Stimulated activated CD4-positive, alpha-beta T cell treated with anti-CD3 and anti-CD28 coated beads, Interleukin-1b, Interleukin-23, amount 100 ng/mL, for 24 hours (primary cell): ENCODE data around the gene EIF4EBP2.

Experiments used
- DNase-seq, 4 experiments: peaks; one replicate each; pipeline ENCODE4 v3.0.0-alpha.2; 2020; ENCODE audit warnings: low read depth in 4 of 4, low spot score in 1 of 4

Gene EIF4EBP2

GRCh38 chr10:70432101-70432500 is 28.2 kb downstream of the EIF4EBP2 start:
- no peak for DNase-seq

GRCh38 chr10:70432561-70433263 is 28.8 kb downstream of the EIF4EBP2 start:
- no peak for DNase-seq

- DNase-seq, result no peak
These were observed 29.8 kb downstream of the EIF4EBP2 start for GRCh38 chr10:70433581-70434280.

- DNase-seq, result no peak
These were observed 31.5 kb downstream of the EIF4EBP2 start for GRCh38 chr10:70435241-70436085.

GRCh38 chr10:70437721-70438120 is 33.8 kb downstream of the EIF4EBP2 start:
- no peak for DNase-seq

- no peak for DNase-seq
These were observed 36.6 kb downstream of the EIF4EBP2 start for GRCh38 chr10:70440296-70441160.

GRCh38 chr10:70441161-70441894 is 37.4 kb downstream of the EIF4EBP2 start, which contains the start of gene NODAL:
TSS of gene NODAL (minus strand) at chr10:70441681. CDS start at chr10:70441667, 14 bp downstream.
- no peak for DNase-seq

- no peak for DNase-seq
These were observed 38.0 kb downstream of the EIF4EBP2 start for GRCh38 chr10:70441895-70442309.

- DNase-seq, result no peak
These were observed 38.5 kb downstream of the EIF4EBP2 start for GRCh38 chr10:70442332-70442988.

- no peak for DNase-seq
These were observed 40.8 kb downstream of the EIF4EBP2 start for GRCh38 chr10:70444744-70445143.

- no peak for DNase-seq
These were observed 42.0 kb downstream of the EIF4EBP2 start for GRCh38 chr10:70445718-70446657.

GRCh38 chr10:70448236-70448635 is 44.3 kb downstream of the EIF4EBP2 start:
- no peak for DNase-seq

- no peak for DNase-seq
These were observed 51.3 kb downstream of the EIF4EBP2 start for GRCh38 chr10:70455213-70455630.

GRCh38 chr10:70456164-70456563 is 52.2 kb downstream of the EIF4EBP2 start:
- no peak for DNase-seq

GRCh38 chr10:70457759-70458305 is 53.9 kb downstream of the EIF4EBP2 start:
- DNase-seq, result no peak

- peak in 2 of 4 experiments; percentile 41 to 44 for DNase-seq
These were observed 54.5 kb downstream of the EIF4EBP2 start for GRCh38 chr10:70458329-70459060.

- DNase-seq, result no peak
These were observed 55.3 kb downstream of the EIF4EBP2 start for GRCh38 chr10:70459061-70459773.
